Measurements from ENCODE around the gene TRIP4. TPM values are rescaled to one million over a fixed set of nuclear protein-coding genes. Genes with fewer than 3 reads are reported as not detected.
A peak's percentile ranks its signal among the peaks of the same experiment; 100 is the strongest.
"Not testable (repeated sequence)": the region's sequence is repeated elsewhere in the genome, so short reads cannot be mapped to it uniquely, and the experiment has no call there.

TRIP4 gene
- polyA plus RNA-seq, 2 of the 4 experiments (the other 2 are of a cell fraction) = 24.8 to 34.9 TPM

DNA sequence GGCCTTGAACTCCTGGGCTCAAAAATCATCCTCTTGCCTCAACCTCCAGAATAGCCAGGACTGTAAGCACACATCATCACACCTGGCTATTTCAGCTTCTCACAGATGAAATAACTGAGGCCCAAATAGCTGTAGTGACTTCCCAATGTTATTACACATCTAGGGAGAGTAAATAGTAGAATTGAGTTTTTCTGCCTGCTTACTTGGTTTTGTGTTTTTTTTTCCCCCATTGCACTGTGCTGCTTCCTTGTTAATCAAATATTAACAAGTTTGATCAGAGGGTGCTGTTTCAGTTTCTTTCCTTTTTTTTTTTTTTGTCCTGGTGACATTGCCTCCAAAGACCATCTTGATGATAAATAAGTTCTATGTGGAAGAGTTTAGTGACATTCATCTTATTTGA is 96.1 kb downstream of the TRIP4 start:
- peak; percentile 56 for FAIRE-seq
- ChIA-PET CTCF (interaction anchor here (0.6 to 1.9 kb wide), 7 partner anchors 13 to 327 kb away, joined by 3 to 6 read pairs (median 3); no protein-coding TSS in a partner anchor), POLR2A (interaction anchor here (0.7 kb wide), 1 partner anchor 139 kb away, joined by 4 read pairs; no protein-coding TSS in a partner anchor)
- Histone ChIP-seq H3K4me1 (peaks cover 1% of the 10 kb centered on the region; the same call in 1 of the 3 replicates), H3K27ac (no peak overlapping the region), H3K4me3 (no peak overlapping the region), H3K9me3 (no peaks in the 10 kb centered on the region), H3K4me2 (no peak overlapping the region)
- no peak for ATAC-seq
- no peak for DNase-seq (ENCODE audit: low read depth in 1 of 2, low spot score in 1 of 2)
- TF ChIP-seq NR3C1 (IDR thresholded peaks at IDR 0.05) (no peak), POLR2A (IDR thresholded peaks at IDR 0.05; ENCODE audit: low read length) (no peak), HEYL (CRISPR knock-in tag; IDR thresholded peaks at IDR 0.05) (no peak)

DNA sequence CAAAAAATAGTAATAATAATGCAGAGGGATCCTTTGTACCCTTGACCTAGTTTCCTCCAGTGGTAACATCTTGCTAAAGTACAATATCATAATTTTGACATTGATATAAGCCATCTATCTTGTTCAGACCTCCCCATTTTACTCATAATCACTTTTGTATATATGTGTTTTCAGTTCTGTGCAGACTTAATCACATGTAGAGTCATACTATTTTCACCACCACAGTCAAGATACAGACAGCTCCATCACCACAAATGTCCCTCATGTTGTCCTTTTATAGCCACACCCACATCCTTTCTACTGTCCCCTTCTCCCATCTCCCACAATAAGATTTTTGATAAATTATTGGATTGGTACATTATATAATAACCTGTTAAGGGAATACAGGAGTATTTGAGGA is 98.2 kb downstream of the TRIP4 start:
- no peak for ATAC-seq
- Histone ChIP-seq H3K4me2 (no peak overlapping the region), H3K27ac (no peak overlapping the region), H3K4me3 (no peak overlapping the region), H3K4me1 (no peaks in the 10 kb centered on the region), H3K9me3 (no peaks in the 10 kb centered on the region)
- TF ChIP-seq TFCP2L1 (CRISPR knock-in tag; IDR thresholded peaks at IDR 0.05) (no peak), RCOR1 (IDR thresholded peaks at IDR 0.05; ENCODE audit: low read depth, low read length) (no peak), PHF8 (IDR thresholded peaks at IDR 0.05; ENCODE audit: borderline replicate concordance, low read depth) (no peak), RNF2 (IDR thresholded peaks at IDR 0.05; ENCODE audit: borderline replicate concordance, low read depth) (no peak), CHD2 (IDR thresholded peaks at IDR 0.05; ENCODE audit: low read length, partially characterized antibody) (no peak), FOSL2 (IDR thresholded peaks at IDR 0.05) (no peak), FOSL2 (CRISPR knock-in tag; IDR thresholded peaks at IDR 0.05) (no peak)
- TF ChIP-seq, protein P1, sequence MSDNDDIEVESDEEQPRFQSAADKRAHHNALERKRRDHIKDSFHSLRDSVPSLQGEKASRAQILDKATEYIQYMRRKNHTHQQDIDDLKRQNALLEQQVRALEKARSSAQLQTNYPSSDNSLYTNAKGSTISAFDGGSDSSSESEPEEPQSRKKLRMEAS (IDR thresholded peaks at IDR 0.05) = no peak
- ChIA-PET POLR2A (no interaction called here), CTCF (interaction anchor here (0.6 to 1.0 kb wide), 3 partner anchors 8 to 40 kb away, joined by 3 read pairs; no protein-coding TSS in a partner anchor)
- DNase-seq (ENCODE audit: low read depth in 1 of 2, low spot score in 1 of 2) = no peak
- FAIRE-seq = no peak

DNA sequence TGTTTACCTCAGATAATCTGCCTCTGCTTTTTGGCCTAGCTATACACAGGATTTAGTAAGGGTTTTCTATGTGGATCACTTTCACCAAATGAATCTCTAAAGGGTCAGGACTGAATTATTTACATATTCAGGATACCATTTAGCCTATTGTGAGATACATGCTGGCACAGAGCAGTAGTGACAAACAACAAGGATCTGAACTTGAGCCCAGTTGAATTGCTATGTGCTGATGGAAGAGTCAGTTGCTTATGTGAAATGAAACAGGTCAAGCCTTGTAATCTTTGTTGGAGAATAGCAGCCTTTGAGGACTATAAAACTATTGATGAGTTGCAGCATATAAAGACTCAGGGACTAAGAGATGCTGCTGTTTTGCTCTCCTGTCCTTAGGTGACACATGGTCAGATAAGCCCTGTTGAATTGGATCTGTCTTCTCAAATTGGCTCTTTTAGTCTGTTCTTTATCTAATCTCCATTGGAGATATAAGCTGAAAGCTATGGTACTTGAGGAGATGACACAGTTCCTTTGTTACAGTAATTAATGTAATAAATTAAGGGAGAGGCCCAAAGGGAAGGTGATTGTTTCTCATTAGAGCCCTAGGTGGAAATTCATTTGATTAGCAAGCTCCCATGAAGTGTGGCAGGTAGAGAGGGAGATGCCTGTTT is 103.1 kb downstream of the TRIP4 start:
- Histone ChIP-seq H3K4me2 (no peak overlapping the region), H3K4me1 (no peaks in the 10 kb centered on the region), H3K4me3 (no peak overlapping the region), H3K27ac (no peak overlapping the region), H3K9me3 (no peaks in the 10 kb centered on the region)
- ATAC-seq (no peak), FAIRE-seq (no peak), DNase-seq (ENCODE audit: low read depth in 1 of 2, low spot score in 1 of 2) (no peak)
- TF ChIP-seq CBX2 (IDR thresholded peaks at IDR 0.05; ENCODE audit: borderline replicate concordance, low read depth) (no peak), TFCP2L1 (CRISPR knock-in tag; IDR thresholded peaks at IDR 0.05) (no peak), EHMT2 (IDR thresholded peaks at IDR 0.05; ENCODE audit: low read depth) (no peak), HOXA7 (CRISPR knock-in tag; IDR thresholded peaks at IDR 0.05) (no peak)
- ChIA-PET POLR2A (no interaction called here), CTCF (interaction anchor here (0.6 to 1.0 kb wide), 4 partner anchors 13 to 340 kb away, joined by 3 to 5 read pairs (median 3); no protein-coding TSS in a partner anchor)

DNA sequence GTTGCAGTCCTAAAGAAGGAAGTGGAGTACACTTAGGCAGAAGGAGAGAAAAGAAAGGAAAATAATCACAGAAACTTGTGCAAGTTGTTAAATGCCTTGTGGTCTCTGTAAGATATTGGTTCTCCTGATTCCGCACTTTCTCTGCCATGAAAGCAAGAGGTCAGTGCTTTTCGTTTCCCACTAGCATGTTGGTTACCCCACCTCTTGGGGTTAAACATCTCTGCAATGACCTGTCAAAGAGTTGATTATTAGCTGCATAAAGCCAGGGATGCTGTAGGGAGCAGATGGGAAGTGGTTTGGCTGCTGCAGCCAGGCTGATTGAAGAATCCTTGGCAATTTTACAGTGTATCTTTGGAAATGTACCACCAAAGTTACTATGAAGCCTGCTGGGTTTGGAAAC is 106.0 kb downstream of the TRIP4 start:
- CTCF ChIA-PET = no interaction called here
- WGBS (ENCODE audit: missing lambda C conversion rate) = 91% methylated on average over 2 of the region's 2 CpGs

DNA sequence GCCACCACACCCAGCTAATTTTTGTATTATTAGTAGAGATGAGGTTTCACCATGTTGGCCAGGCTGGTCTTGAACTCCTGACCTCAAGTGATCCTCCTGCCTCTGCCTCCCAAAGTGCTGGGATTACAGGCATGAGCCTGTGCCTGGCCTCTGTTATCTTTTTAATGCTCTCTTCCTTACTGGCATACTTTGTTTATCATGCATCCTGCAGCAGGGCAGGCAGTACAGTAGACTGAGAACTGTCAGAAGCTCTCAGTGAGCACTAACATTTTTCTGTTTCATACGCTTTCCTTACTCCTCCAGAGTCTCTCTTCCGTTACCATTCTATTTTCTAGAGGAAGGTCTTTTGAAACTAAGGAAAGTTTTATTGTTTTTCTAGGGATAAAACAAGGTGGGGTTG is 108.3 kb downstream of the TRIP4 start:
- H3K4me3 ChIP-seq; H3K27ac ChIP-seq; DNase-seq (ENCODE audit: low read depth in 1 of 2, low spot score in 1 of 2); H3K4me1 ChIP-seq; H3K9me3 ChIP-seq; FAIRE-seq; ATAC-seq; POLR2A ChIA-PET; H3K4me2 ChIP-seq; CTCF ChIA-PET: not testable (repeated sequence)
- 96% methylated on average over 2 of the region's 2 CpGs for WGBS (ENCODE audit: missing lambda C conversion rate)

More for the DNA sequence above, 106.0 kb downstream of the TRIP4 start:
- ATAC-seq = peak in 1 of 2 experiments; percentile 14; a peak in 2 of 6 replicates
- no peak for DNase-seq (ENCODE audit: low read depth in 1 of 2, low spot score in 1 of 2)
- POLR2A ChIA-PET = no interaction called here
- Histone ChIP-seq H3K4me2 (no peak overlapping the region), H3K4me3 (no peak overlapping the region), H3K9me3 (no peaks in the 10 kb centered on the region), H3K27ac (no peak overlapping the region), H3K4me1 (no peaks in the 10 kb centered on the region)
- FAIRE-seq = no peak
- TF ChIP-seq, protein P2, sequence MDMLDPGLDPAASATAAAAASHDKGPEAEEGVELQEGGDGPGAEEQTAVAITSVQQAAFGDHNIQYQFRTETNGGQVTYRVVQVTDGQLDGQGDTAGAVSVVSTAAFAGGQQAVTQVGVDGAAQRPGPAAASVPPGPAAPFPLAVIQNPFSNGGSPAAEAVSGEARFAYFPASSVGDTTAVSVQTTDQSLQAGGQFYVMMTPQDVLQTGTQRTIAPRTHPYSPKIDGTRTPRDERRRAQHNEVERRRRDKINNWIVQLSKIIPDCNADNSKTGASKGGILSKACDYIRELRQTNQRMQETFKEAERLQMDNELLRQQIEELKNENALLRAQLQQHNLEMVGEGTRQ (IDR thresholded peaks at IDR 0.05) = no peak
- TF ChIP-seq TFCP2L1 (CRISPR knock-in tag; IDR thresholded peaks at IDR 0.05) = no peak
- TF ChIP-seq FOSB (CRISPR knock-in tag; IDR thresholded peaks at IDR 0.05) = no peak
- TF ChIP-seq SREBF2 (IDR thresholded peaks at IDR 0.05) = no peak
- TF ChIP-seq, protein P3, sequence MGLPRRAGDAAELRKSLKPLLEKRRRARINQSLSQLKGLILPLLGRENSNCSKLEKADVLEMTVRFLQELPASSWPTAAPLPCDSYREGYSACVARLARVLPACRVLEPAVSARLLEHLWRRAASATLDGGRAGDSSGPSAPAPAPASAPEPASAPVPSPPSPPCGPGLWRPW (IDR thresholded peaks at IDR 0.05) = 0 out of 2 replicates have a peak, but pooled peaks have one; percentile 8
